BJ (cell line): ENCODE results near the gene SHLD1. TPM values are rescaled to one million over a fixed set of nuclear protein-coding genes. Genes with fewer than 3 reads are reported as not detected.
"Not testable (repeated sequence)": the region's sequence is repeated elsewhere in the genome, so short reads cannot be mapped to it uniquely, and the experiment has no call there.

Experiments used
- CTCF ChIA-PET: fragments of 350-600 bp; formaldehyde crosslinking; extraction: SDS; loops from one replicate; lab custom pipeline; 2021; ENCODE audit warnings: antibody characterized with exemption, inconsistent platforms; lab: Yijun Ruan, JAX
- POLR2A ChIA-PET: fragments of 300-600 bp; sonication (Branson Sonifier 250); formaldehyde crosslinking; extraction: SDS; loops from one replicate; lab custom pipeline; 2021; ENCODE audit warnings: antibody characterized with exemption; lab: Charles Lee
- DNase-seq: peaks from one replicate; pipeline ENCODE4 v3.0.0-alpha.2; 2011; ENCODE audit warnings: low read depth
- H3K27me3 ChIP-seq: 2 replicates; pipeline ENCODE4 v1.6.0; 2011; ENCODE audit warnings: low read length; ENCODE audit not compliant: control insufficient read depth, insufficient read depth
- H3K36me3 ChIP-seq: 2 replicates; pipeline ENCODE4 v1.5.1; 2011; ENCODE audit warnings: low read length; ENCODE audit not compliant: control insufficient read depth, insufficient read depth
- H3K4me3 ChIP-seq: 2 replicates; pipeline ENCODE4 v1.5.1; 2011; ENCODE audit warnings: low read depth, mild to moderate bottlenecking, control low read depth, low read length
- CTCF ChIP-seq: IDR thresholded peaks from 2 replicates; pipeline ENCODE4 v1.5.1; 2011; ENCODE audit warnings: low read depth, mild to moderate bottlenecking, control low read depth, inconsistent platforms, low read length, moderate library complexity; ENCODE audit not compliant: insufficient read depth
- polyA plus RNA-seq: library from polyadenylated mRNA; depleted of rRNA; stranded (reverse); fragments of >200 nt; gene quantifications from 2 replicates; pipeline ENCODE4 v1.2.3, GENCODE V29; 2011

Gene SHLD1
- polyA plus RNA-seq, 1 experiment = 2.0 TPM

- no peak for DNase-seq
- no peaks in the 10 kb centered on the region for H3K36me3 ChIP-seq
- no peak for TF ChIP-seq CTCF
- POLR2A ChIA-PET = no interaction called here
- H3K4me3 ChIP-seq = no peak overlapping the region
- no peaks in the 10 kb centered on the region for H3K27me3 ChIP-seq
- CTCF ChIA-PET = no interaction called here
Measured at GRCh38 chr20:5772704-5773103, 22.5 kb downstream of the SHLD1 start.

GRCh38 chr20:5773589-5773988, 23.4 kb downstream of the SHLD1 start:
- CTCF ChIA-PET = no interaction called here

GRCh38 chr20:5776077-5776476, 25.9 kb downstream of the SHLD1 start:
- H3K4me3 ChIP-seq = no peak overlapping the region
- no peaks in the 10 kb centered on the region for H3K36me3 ChIP-seq
- CTCF ChIA-PET = no interaction called here
- no peaks in the 10 kb centered on the region for H3K27me3 ChIP-seq
- no peak for TF ChIP-seq CTCF
- POLR2A ChIA-PET = no interaction called here
- DNase-seq = no peak

More at GRCh38 chr20:5773589-5773988, 23.4 kb downstream of the SHLD1 start:
- Histone ChIP-seq H3K36me3 (no peaks in the 10 kb centered on the region), H3K4me3 (no peak overlapping the region), H3K27me3 (no peaks in the 10 kb centered on the region)
- POLR2A ChIA-PET = no interaction called here
- DNase-seq = no peak
- TF ChIP-seq CTCF = no peak

DNA sequence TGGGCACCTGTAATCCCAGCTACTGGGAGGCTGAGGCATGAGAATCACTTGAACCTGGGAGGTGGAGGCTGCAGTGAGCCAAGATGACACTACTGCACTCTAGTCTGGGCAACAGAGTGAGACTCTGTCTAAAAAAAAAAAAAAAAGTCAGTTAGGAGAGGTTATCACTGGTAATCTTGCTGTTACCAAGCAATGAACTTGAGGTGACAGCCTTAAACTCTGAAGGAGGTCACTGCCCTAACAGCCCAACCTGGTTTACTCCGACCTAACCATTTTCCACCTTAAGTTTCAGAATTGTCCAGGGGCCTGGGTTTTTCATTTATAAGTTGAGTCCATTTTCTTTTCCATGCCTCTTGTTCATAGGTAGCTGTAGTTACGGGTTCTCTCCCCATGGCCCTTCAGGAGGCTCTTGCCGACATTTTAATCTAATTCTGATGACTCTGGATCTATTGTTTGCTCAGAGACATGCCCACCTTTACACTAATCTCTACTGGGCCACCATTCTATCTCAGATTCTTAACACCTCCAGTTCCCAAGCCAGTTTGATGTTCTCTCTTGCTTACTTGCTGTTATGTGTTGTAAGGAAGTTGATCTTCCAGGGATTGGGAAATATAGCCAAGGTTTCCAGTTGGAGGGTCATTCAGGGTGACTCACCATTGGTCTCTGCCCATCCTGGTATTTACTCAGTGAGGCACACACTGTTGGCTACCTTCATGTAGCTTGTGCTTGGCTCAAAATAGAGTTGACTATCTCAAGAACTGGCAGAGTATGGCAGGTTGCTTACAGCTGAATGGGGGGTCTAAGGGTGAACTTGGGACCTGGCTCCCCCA, 29.1 kb downstream of the SHLD1 start:
- no peak for TF ChIP-seq CTCF
- ChIA-PET CTCF (interaction anchor here (1.0 to 3.3 kb wide), 3 partner anchors 9 to 222 kb away, joined by 4 to 12 read pairs (median 7); no protein-coding TSS in a partner anchor), POLR2A (no interaction called here)
- H3K27me3 ChIP-seq = no peaks in the 10 kb centered on the region
- no peaks in the 10 kb centered on the region for H3K36me3 ChIP-seq
- no peak for DNase-seq
- H3K4me3 ChIP-seq = no peak overlapping the region

- CTCF ChIA-PET = no interaction called here
- Histone ChIP-seq H3K27me3 (no peaks in the 10 kb centered on the region), H3K4me3 (no peak overlapping the region), H3K36me3 (no peaks in the 10 kb centered on the region)
- POLR2A ChIA-PET = no interaction called here
- no peak for DNase-seq
- no peak for TF ChIP-seq CTCF
Measured at GRCh38 chr20:5780846-5781217, 30.6 kb downstream of the SHLD1 start.

DNA sequence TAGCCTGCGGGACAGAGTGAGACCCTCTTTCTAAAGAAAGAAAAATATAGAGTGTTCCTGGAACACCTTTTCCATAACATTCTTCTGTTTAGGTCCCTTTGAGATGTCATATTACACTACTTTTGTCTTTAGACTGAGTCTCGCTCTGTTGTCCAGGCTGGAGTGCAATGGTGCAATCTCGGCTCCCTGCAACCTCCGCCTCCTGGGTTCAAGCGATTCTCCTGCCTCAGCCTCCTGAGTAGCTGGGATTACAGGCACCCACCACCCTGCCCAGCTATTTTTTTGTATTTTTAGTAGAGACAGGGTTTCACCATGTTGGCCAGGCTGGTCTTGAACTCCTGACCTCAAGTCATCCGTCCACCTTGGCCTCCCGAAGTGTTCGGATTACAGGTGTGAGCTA, 31.2 kb downstream of the SHLD1 start:
- POLR2A ChIA-PET, H3K27me3 ChIP-seq, DNase-seq, H3K4me3 ChIP-seq, H3K36me3 ChIP-seq: not testable (repeated sequence)
- CTCF ChIA-PET = interaction anchor here (0.7 to 2.0 kb wide), 2 partner anchors 212 to 253 kb away, joined by 3 to 8 read pairs; no protein-coding TSS in a partner anchor
